Measurements from ENCODE around the gene OR7C1.
"Not testable (repeated sequence)": the region's sequence is repeated elsewhere in the genome, so short reads cannot be mapped to it uniquely, and the experiment has no call there.

OR7C1 gene

GRCh38 chr19:14784730-14785101, 50.3 kb downstream of the OR7C1 start:
- not testable (repeated sequence) for DNase-seq (ENCODE audit: low read depth)

DNA sequence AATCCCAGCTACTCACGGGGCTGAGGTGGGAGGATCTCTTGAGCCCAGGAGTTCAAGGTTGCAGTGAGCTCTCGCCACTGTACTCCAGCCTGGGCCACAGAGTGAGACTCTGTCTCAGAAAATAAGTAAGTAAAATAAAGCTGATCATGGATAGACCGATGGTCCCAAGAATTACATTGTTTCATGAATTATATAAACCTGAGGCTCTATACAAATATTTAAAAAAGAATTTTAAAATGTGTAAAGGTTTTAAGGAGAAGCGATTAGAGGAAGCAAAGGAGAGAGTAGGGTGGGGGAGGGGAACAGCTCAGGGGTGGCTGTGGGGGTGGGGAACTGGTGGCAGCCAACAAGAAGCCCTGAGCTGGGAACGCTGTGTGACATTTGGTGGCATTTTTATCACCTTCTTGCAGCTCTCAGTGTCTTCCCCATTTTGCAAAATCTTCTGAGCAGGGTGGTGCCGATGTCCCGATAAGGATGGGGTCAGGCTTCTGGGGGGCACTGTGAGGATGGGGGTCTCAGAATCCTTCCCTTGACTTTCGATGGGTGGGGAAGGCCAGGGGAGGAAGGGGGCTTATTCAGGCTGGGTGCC, 51.5 kb downstream of the OR7C1 start:
- not testable (repeated sequence) for DNase-seq (ENCODE audit: low read depth)

DNA sequence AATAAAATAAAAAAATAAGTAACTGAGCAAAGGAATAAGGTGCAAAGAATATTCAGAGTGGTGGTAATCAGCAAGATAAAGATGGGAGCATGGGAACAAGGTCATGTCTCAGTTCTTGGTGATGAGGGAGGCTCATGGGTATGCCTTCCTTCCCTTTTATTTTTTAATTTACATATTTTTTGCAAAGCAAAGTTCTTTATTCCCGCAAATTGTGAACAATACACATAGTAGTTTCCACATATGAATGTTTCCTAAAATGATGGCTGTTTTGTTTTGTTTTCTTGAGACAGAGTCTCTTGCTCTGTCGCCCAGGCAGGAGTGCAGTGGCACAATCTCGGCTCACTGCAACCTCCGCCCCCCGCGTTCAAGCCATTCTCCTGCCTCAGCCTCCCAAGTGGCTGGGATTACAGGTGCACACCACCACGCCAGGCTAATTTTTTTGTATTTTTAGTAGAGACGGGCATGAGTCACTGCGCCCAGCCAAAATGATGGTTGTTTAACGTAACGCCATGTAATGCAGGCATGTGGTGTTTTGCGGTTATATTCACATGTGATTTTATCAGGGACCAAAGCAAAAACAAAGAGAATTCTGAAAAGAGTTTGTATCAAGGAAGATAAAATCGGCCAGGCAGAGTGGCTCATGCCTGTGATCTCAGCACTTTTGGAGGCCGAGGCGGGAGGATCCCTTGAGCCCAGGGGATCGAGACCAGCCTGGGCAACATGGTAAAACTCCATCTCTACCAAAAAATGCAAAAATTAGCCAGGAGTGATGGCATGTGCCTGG, 52.2 kb downstream of the OR7C1 start:
- DNase-seq (ENCODE audit: low read depth) = no peak

- not testable (repeated sequence) for DNase-seq (ENCODE audit: low read depth)
Observed at GRCh38 chr19:14781713-14782536, 53.1 kb downstream of the OR7C1 start.

GRCh38 chr19:14780622-14781225, 54.3 kb downstream of the OR7C1 start:
- DNase-seq (ENCODE audit: low read depth) = not testable (repeated sequence)

- DNase-seq (ENCODE audit: low read depth) = no peak
Observed at GRCh38 chr19:14779151-14779550, 55.8 kb downstream of the OR7C1 start.

- not testable (repeated sequence) for DNase-seq (ENCODE audit: low read depth)
Observed at GRCh38 chr19:14778110-14778845, 56.7 kb downstream of the OR7C1 start, which contains the start of gene ADGRE2. TSS of gene ADGRE2 (minus strand) at chr19:14778560. CDS start at chr19:14776756, 1,804 bp downstream.

- DNase-seq (ENCODE audit: low read depth) = not testable (repeated sequence)
Observed at GRCh38 chr19:14777645-14778044, 57.3 kb downstream of the OR7C1 start.

DNA sequence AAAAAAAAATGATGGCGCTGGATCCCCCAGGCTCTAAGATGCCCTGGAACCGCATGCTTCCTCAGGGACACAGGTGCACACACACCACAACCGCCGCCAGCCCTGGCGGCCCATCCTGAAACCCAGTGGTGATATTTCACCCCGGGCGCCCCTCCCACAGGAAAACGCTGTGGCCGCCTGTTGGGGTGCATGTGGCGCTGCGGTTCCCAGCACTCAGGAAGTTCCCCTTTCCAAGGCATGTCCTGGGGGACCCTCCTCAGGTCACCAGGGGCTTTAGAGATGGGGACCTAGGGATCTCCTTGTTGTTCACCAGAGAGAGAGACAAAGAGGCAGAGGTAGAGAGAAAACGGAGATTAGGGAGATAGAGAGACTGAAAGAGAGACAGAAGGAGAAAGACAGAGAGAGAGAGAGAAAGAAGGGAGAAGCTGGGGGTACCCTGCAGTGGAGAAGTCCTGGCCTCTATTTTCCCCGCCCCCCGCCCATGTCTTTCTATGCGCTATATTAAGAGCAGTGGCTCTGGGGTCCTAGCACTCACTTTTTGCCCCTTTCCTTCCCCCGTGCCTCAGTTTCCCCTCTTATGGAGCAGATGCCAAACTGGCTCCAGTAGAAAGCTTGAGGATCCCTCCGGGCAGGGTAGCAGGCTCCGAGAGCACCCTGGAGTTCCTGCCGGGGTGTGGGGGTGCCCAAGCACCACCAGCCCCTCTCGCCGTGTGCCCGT, 59.0 kb downstream of the OR7C1 start:
- DNase-seq (ENCODE audit: low read depth) = no peak

DNA sequence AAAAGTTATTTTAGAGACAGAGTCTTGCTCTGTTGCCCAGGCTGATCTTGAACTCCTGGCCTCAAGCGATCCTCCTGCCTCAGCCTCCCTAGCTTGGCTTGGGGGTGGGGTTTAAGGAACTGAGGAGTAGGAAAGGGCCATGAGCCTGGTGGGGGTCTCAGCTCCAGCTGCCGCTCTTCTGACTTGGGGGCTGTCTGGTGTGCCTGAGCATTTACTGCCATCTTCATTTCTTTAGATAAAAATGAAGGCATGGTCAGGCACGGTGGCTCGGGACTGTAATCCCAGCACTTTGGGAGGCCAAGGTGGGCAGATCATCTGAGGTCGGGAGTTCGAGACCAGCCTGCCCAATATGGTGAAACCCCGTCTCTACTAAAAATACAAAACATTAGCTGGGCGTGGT, 59.7 kb downstream of the OR7C1 start:
- DNase-seq (ENCODE audit: low read depth) = not testable (repeated sequence)

GRCh38 chr19:14774373-14774772, 60.6 kb downstream of the OR7C1 start:
- DNase-seq (ENCODE audit: low read depth) = no peak

GRCh38 chr19:14773722-14774121, 61.3 kb downstream of the OR7C1 start:
- DNase-seq (ENCODE audit: low read depth) = not testable (repeated sequence)

DNA sequence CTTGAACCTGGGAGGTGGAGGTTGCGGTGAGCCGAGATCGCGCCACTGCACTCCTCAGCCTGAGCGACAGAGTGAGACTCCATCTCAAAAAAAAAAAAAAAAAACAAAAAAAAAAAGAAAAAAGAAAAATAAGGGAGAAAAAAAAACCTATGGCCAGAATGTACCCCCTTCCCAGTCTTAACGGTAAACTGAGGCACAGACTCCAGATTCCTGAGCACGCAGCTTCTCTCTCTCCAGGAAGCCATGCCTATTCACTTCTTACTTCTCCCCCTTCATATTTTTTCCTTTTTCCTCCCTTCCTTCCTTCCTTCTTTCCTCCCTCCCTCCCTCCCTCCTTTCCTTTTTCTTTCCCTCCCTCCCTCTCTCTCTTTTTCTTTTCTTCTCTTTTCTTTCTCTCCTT, 62.0 kb downstream of the OR7C1 start:
- no peak for DNase-seq (ENCODE audit: low read depth)

DNA sequence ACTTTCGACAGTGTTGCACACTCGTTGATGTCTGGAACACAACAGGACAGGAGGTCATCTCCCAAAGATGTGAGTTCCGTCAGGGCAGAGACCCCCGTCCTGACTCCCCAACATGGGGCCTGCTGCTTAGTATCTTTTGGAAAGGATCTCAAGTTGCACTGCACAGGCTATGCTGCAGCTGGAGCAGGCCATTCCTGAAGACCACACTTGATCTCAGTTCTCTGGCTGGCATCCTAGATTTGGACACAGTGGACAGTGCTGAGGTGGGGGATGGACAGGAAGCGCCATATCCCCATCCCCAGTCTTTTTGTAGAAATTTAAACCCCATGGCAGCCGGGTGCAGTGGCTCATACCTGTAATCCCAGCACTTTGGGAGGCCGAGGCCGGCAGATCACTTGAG, 62.5 kb downstream of the OR7C1 start:
- no peak for DNase-seq (ENCODE audit: low read depth)

- no peak for DNase-seq (ENCODE audit: low read depth)
Observed at GRCh38 chr19:14770944-14771839, 63.8 kb downstream of the OR7C1 start.

DNA sequence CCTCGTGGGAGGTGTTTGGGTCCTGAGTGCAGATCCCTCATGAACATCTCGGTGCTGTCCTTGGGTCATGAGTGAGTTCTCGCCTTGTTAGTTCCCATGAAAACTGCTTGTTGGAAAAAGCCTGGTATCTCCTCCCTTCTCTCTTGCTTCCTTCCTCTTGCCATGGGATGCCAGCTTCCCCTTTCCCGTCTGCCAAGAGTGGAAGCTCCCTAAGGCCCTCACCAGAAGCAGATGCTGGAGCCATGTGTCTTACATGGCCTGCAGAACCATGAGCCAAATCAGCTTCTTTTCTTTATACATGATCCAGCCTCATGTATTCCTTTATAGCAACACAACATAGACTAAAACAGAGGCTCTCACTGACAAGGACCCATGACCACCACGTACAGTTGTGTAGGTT, 64.8 kb downstream of the OR7C1 start:
- DNase-seq (ENCODE audit: low read depth) = no peak

GRCh38 chr19:14769201-14769600, 65.8 kb downstream of the OR7C1 start:
- DNase-seq (ENCODE audit: low read depth) = no peak

DNA sequence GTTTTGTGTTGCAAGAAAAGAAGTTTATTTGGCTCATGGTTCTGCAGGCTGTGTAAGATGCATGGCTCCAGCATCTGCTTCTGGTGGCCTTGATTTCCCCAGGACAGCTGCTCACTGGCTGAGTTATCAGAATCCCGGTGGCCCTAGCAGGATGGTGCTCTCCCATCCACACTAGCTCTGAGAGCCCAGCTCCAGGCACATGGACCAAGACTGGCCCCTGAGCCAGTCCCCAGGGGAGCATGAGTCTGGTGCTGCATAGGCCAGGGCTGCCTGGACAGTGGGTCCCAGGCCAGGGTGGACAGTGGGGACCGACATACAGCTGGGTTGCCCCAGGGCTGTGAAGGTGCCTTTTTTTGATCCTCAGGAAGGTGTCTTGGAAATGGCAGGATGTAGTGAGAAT, 67.0 kb downstream of the OR7C1 start:
- DNase-seq (ENCODE audit: low read depth) = no peak

DNA sequence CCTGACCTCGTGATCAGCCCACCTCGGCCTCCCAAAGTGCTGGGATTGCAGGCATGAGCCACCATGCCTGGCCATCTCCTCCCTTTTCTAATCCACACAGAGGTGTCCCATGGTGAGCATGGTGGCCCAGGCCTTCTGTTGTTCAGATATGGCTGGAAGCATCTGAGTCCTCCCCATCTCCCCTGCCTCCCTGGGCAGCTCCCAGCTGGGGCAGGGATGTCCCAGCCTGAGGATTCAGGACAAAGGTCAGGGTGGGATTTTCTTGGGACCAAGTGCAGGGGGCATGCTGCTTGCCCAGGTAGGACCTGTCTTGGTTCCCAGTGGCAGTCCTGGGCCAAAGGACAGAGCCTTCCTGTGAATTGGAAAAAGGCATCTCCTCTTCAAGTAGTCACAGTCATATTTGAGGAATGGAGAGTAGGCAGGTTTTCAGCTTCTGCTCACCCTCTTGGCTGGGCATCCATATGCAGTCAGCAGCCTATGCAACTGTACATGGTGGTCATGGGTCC, 67.5 kb downstream of the OR7C1 start:
- DNase-seq (ENCODE audit: low read depth) = no peak

DNA sequence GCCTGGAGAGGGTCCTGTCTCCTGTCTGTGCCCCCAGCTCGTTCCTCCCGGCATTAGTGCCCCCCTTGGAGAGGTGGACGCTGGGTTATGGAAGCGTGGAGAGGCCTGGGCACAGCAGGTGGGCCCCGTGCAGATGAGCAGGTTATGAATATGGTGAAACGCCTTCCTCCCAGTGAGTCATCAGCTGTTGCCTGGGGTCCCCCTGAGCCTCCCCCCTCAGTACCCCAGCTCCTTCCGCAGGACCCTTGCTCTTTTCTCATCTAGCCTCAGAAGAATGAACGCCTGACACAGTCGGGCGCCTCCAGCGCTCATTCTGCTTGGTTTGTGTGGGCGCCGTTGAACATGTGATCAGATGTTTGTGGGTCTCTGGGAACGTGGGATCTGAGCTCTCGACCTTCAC, 69.1 kb downstream of the OR7C1 start:
- DNase-seq (ENCODE audit: low read depth) = not testable (repeated sequence)
